Lung (tissue), 12 donors: Measurements from ENCODE around the gene KCNQ1OT1. TPM values are rescaled to one million over a fixed set of nuclear protein-coding genes. Genes with fewer than 3 reads are reported as not detected.

Experiments
- ATAC-seq: fragments of 200-7000 bp; cut with Tn5 transposase; one replicate; pipeline ENCODE4 v1.9.1; 2020; ENCODE audit warnings: moderate number of reproducible peaks; ENCODE audit not compliant: insufficient read depth, low FRiP score
- DNase-seq, 3 donors: peaks; one replicate each; pipeline ENCODE4 v3.0.0-alpha.2; 2013 to 2017
- H3K27ac ChIP-seq, 2 donors: one replicate each; pipeline ENCODE4 v1.5.1; 2013; ENCODE audit warnings: mild to moderate bottlenecking in 2 of 2, moderate library complexity in 2 of 2, control low read depth in 1 of 2, inconsistent platforms in 1 of 2, low read depth in 1 of 2, low read length in 1 of 2
- H3K27me3 ChIP-seq, 3 donors: one replicate each; pipeline ENCODE4 v1.5.1; 2013; ENCODE audit warnings: low read length in 2 of 3; ENCODE audit not compliant: control insufficient read depth in 3 of 3, insufficient read depth in 3 of 3
- H3K36me3 ChIP-seq, 4 donors: one replicate each; pipeline ENCODE4 v1.5.1; 2013; ENCODE audit warnings: low read length in 4 of 4, mild to moderate bottlenecking in 1 of 4, moderate library complexity in 1 of 4; ENCODE audit not compliant: control insufficient read depth in 4 of 4, insufficient read depth in 4 of 4
- H3K4me1 ChIP-seq, 5 donors: one replicate each; pipeline ENCODE4 v1.5.1; 2013; ENCODE audit warnings: low read length in 5 of 5, mild to moderate bottlenecking in 2 of 5, moderate library complexity in 1 of 5; ENCODE audit not compliant: control insufficient read depth in 5 of 5, insufficient read depth in 5 of 5
- H3K4me3 ChIP-seq: one replicate; pipeline ENCODE4 v1.5.1; 2013; ENCODE audit warnings: mild to moderate bottlenecking, control low read depth, moderate library complexity
- H3K9ac ChIP-seq, 2 donors: one replicate each; pipeline ENCODE4 v1.5.1; 2013; ENCODE audit warnings: low read length in 2 of 2, control low read depth in 1 of 2; ENCODE audit not compliant: insufficient read depth in 1 of 2
- H3K9me3 ChIP-seq, 4 donors: one replicate each; pipeline ENCODE4 v1.5.1; 2013; ENCODE audit warnings: low read length in 3 of 4, mild to moderate bottlenecking in 1 of 4, moderate library complexity in 1 of 4; ENCODE audit not compliant: control insufficient read depth in 4 of 4, insufficient read depth in 3 of 4
- WGBS, 2 donors: extraction: QIAGEN DNeasy Blood & Tissue Kit; methylation state at CpG; one replicate each; pipeline ENCODE4 v1.1.7; 2013; 5-methylcytosine and 5-hydroxymethylcytosine counted together
- polyA plus RNA-seq, 2 donors: library from polyadenylated mRNA; stranded (reverse); fragments of 200-250 nt; gene quantifications; one replicate each; pipeline ENCODE4 v1.2.1, GENCODE V29; 2013
- total RNA-seq, 2 donors: library from RNA; depleted of rRNA in 1 of 2; stranded (reverse); fragments of >200 nt in 1 of 2; gene quantifications; one replicate each; pipeline ENCODE4 v1.2.1, GENCODE V29; 2014 to 2021
- TF ChIP-seq, protein P1 (sequence below): IDR thresholded peaks from 2 replicates; pipeline ENCODE4 v1.5.1; 2012; ENCODE audit warnings: mild to moderate bottlenecking; ENCODE audit errors: control extremely low read depth, extremely low read depth
- donor health status: control.
- donor health status: control.
- donor health status: Bipolar disorder and iron deficiency.
- donor health status: healthy.
- donor health status: DM: yes; HTN: yes; CAD: no.

Gene KCNQ1OT1
- total and polyA plus RNA-seq, 4 donors = 0.02 to 14.5 (median 1.7) TPM

GRCh38 chr11:2586087-2586792 is 113.6 kb downstream of the KCNQ1OT1 start:
- ATAC-seq = no peak
- DNase-seq = no peak
- peaks cover 0 to 16% (median 0%) of the 10 kb centered on the region in 4 donors for H3K36me3 ChIP-seq

DNA sequence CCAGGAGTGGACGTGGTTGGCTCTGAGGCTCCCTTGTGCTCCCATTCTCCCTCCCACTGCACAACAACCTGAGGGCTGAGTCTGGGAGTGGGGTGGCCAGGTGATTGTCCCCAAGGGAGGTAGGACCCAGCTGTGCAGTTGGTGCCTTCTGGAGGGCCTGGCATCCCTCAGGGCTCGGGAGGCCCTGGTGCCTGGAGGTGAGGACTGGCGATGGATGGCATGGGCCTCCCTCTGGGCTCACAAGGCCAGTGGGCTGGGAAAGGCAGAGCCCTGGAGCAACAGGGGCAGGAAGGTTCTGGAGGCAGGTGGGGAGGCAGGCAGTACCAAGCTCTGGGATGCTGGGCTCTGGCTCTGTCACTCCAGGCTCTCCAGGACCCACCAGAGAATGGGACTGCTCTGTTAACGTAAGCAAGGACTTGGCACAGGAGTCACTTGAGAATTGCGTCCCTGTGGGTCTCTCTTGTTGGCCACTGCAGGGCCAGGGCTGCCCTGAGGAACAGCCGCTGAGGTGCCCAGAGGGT is 114.2 kb downstream of the KCNQ1OT1 start:
- DNase-seq = no peak
- Histone ChIP-seq H3K27ac (no peak overlapping the region), H3K9ac (no peak overlapping the region), H3K4me3 (no peak overlapping the region), H3K4me1 (peaks cover 0 to 9% (median 3%) of the 10 kb centered on the region in 5 donors), H3K9me3 (no peaks in the 10 kb centered on the region), H3K27me3 (no peaks in the 10 kb centered on the region), H3K36me3 (peaks cover 0 to 16% (median 0%) of the 10 kb centered on the region in 4 donors)
- TF ChIP-seq, protein P1, sequence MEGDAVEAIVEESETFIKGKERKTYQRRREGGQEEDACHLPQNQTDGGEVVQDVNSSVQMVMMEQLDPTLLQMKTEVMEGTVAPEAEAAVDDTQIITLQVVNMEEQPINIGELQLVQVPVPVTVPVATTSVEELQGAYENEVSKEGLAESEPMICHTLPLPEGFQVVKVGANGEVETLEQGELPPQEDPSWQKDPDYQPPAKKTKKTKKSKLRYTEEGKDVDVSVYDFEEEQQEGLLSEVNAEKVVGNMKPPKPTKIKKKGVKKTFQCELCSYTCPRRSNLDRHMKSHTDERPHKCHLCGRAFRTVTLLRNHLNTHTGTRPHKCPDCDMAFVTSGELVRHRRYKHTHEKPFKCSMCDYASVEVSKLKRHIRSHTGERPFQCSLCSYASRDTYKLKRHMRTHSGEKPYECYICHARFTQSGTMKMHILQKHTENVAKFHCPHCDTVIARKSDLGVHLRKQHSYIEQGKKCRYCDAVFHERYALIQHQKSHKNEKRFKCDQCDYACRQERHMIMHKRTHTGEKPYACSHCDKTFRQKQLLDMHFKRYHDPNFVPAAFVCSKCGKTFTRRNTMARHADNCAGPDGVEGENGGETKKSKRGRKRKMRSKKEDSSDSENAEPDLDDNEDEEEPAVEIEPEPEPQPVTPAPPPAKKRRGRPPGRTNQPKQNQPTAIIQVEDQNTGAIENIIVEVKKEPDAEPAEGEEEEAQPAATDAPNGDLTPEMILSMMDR = no peak
- 94 to 97% methylated on average over 6 of the region's 6 CpGs for WGBS, 2 donors
- no peak for ATAC-seq

More at GRCh38 chr11:2586087-2586792, 113.6 kb downstream of the KCNQ1OT1 start:
- WGBS, 2 donors = 91 to 94% methylated on average over 16 to 18 of the region's 18 CpGs
- H3K9ac ChIP-seq = no peak overlapping the region
- no peak overlapping the region for H3K4me3 ChIP-seq
- H3K27me3 ChIP-seq = no peaks in the 10 kb centered on the region
- H3K27ac ChIP-seq = no peak overlapping the region
- peaks cover 0 to 9% (median 3%) of the 10 kb centered on the region in 5 donors for H3K4me1 ChIP-seq
- no peaks in the 10 kb centered on the region for H3K9me3 ChIP-seq
- TF ChIP-seq, protein P1 = no peak

DNA sequence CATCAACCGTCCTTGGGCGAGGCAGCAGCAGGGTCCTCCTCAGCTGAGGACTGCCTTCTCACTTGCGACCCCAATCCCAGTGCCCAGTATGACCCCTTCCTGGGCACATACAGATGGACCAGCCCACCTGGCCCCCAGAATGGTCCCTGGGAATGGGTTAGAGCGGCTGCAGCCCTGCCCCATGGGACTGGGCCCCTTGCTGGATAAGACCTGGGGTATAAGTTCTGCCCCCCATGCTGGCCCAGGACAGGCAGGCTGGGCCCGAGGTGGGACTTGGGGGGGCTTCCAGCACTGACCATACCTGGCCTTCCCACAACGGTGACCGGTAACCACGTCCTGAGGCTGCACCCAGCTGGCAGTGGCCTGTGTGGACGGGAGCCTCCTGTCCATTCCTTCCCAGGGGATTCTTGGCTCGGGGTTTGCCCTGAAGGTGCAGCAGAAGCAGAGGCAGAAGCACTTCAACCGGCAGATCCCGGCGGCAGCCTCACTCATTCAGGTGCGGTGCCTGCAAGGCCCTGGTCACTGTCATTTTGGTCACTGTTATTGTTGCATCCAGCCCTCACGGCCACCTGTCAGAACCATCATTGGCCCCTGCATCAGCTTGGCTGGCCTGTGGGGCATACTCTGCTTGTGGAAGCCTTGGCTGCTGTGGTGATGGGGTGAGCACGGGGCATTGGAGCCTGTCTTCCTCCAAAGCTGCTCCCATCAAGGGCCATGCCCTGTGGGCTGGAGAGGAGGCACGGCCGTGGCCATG is 114.8 kb downstream of the KCNQ1OT1 start:
- no peak for ATAC-seq
- no peak for DNase-seq
- no peaks in the 10 kb centered on the region for H3K27me3 ChIP-seq
- no peaks in the 10 kb centered on the region for H3K9me3 ChIP-seq
- H3K4me3 ChIP-seq = no peak overlapping the region
- H3K4me1 ChIP-seq = peaks cover 0 to 9% (median 3%) of the 10 kb centered on the region in 5 donors
- H3K36me3 ChIP-seq = peaks cover 0 to 14% (median 0%) of the 10 kb centered on the region in 4 donors
- no peak overlapping the region for H3K27ac ChIP-seq
- TF ChIP-seq, protein P1 = no peak
- no peak overlapping the region for H3K9ac ChIP-seq
- 94% methylated on average over 18 of the region's 18 CpGs for WGBS, 2 donors
